ENCODE data around the gene PIK3C2B. TPM values are rescaled to one million over a fixed set of nuclear protein-coding genes. Genes with fewer than 3 reads are reported as not detected.

PIK3C2B gene
- total RNA-seq, 1 experiment from 2014 or later, result 17.4 TPM

DNA sequence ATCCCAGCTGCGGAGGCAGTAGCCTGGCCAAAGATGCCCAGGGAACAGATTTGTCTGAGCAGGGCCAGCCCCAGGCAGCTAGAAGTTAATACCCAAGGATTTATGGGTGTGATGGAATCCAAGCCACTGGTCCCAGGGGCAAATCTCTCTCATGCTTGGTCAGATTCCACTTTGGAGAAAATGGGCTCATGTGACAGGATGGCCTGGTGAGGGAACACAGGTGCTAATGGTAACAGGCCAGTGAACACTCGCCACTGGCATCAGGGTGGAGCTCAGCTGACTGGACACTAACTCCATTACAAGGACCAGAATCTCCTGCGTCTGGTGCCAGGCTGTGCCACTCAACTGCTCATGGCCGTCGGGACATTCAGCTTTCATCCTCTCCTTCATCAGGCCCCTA, 33.6 kb upstream of the PIK3C2B start:
- intact Hi-C loops (cut with micrococcal nuclease), result no loop called here
- Histone ChIP-seq H3K36me3 (ENCODE audit: control insufficient read depth in 1 of 2, insufficient read depth in 2 of 2, low read length in 2 of 2) (peaks cover 38 to 78% of the 10 kb centered on the region in 2 experiments), H3K9me2 (ENCODE audit: insufficient read depth) (no peaks in the 10 kb centered on the region), H3K9ac (ENCODE audit: low read length) (no peak overlapping the region), H3K9me3 (ENCODE audit: control insufficient read depth in 1 of 2, insufficient read depth in 1 of 2, low read depth in 1 of 2, low read length in 2 of 2) (peaks cover 0 to 9% of the 10 kb centered on the region in 2 experiments; a peak in 1 of 4 replicates), H3K79me2 (ENCODE audit: insufficient read depth, low read length) (peaks cover 50% of the 10 kb centered on the region), H3K27ac (ENCODE audit: low read depth, low read length) (no peak overlapping the region), H3K4me1 (ENCODE audit: control insufficient read depth in 1 of 2, insufficient read depth in 2 of 2, low read length in 2 of 2) (peaks cover 2 to 14% of the 10 kb centered on the region in 2 experiments; a peak in 3 of 4 replicates), H3K27me3 (ENCODE audit: insufficient read depth, low read length) (no peaks in the 10 kb centered on the region), H4K20me1 (ENCODE audit: insufficient read depth) (no peaks in the 10 kb centered on the region), H3K4me2 (ENCODE audit: low read length) (no peak overlapping the region), H3K4me3 (replicated peaks in 1 of 2; ENCODE audit: low read depth in 1 of 2, low read length in 2 of 2) (no peak overlapping the region), H2AFZ (ENCODE audit: low read depth, low read length, poor library complexity, severe bottlenecking) (no peak overlapping the region)
- RAD21 ChIA-PET (ENCODE audit: low non-redundant PET in 1 of 2, low total read pairs in 2 of 2, uncharacterized antibody in 2 of 2, unreplicated experiment in 2 of 2), result no interaction called here
- ATAC-seq, result no peak
- TF ChIP-seq SP1 (IDR thresholded peaks at IDR 0.05; ENCODE audit: low read depth), result no peak
- TF ChIP-seq, protein P1, sequence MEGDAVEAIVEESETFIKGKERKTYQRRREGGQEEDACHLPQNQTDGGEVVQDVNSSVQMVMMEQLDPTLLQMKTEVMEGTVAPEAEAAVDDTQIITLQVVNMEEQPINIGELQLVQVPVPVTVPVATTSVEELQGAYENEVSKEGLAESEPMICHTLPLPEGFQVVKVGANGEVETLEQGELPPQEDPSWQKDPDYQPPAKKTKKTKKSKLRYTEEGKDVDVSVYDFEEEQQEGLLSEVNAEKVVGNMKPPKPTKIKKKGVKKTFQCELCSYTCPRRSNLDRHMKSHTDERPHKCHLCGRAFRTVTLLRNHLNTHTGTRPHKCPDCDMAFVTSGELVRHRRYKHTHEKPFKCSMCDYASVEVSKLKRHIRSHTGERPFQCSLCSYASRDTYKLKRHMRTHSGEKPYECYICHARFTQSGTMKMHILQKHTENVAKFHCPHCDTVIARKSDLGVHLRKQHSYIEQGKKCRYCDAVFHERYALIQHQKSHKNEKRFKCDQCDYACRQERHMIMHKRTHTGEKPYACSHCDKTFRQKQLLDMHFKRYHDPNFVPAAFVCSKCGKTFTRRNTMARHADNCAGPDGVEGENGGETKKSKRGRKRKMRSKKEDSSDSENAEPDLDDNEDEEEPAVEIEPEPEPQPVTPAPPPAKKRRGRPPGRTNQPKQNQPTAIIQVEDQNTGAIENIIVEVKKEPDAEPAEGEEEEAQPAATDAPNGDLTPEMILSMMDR (IDR thresholded peaks at IDR 0.05 in 2 of 3, conservative IDR thresholded peaks at IDR 0.05 in 1 of 3; ENCODE audit: borderline replicate concordance in 1 of 3, insufficient read depth in 1 of 3, low read depth in 2 of 3, low read length in 2 of 3), result no peak
- TF ChIP-seq, protein P2, sequence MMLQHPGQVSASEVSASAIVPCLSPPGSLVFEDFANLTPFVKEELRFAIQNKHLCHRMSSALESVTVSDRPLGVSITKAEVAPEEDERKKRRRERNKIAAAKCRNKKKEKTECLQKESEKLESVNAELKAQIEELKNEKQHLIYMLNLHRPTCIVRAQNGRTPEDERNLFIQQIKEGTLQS (IDR thresholded peaks at IDR 0.05), result no peak
- no peak for TF ChIP-seq JUND (IDR thresholded peaks at IDR 0.05)
- DNase-seq (ENCODE audit: low read depth, low spot score), result no peak
- no TSS peak for BruUV-seq (replicated peaks)
- POLR2A ChIA-PET, result no interaction called here
- CTCF ChIA-PET, result interaction anchor here (0.8 to 1.1 kb wide), 2 partner anchors 34 to 235 kb away, joined by 3 to 4 read pairs; no protein-coding TSS in a partner anchor

DNA sequence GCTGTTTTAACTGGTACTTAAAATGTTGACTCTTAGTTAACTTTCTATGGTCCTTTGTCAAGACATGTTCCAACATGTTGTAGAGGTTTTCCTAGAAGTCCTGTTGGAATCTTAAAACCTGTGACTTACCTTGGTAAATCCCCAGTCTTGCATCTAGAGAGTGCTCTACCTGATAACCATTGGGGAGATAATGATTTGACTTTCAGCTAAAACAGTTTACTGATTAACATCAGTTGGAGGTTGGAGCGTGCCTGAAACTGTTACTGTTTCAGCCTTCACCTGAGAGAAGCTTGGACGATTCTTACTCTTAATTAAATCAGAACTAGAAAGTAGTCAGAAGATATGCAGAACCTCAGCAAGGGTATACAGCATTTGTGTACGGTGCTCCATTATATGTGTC, 30.4 kb upstream of the PIK3C2B start:
- Histone ChIP-seq H3K27me3 (ENCODE audit: insufficient read depth, low read length) (no peaks in the 10 kb centered on the region), H3K9me3 (ENCODE audit: control insufficient read depth in 1 of 2, insufficient read depth in 1 of 2, low read depth in 1 of 2, low read length in 2 of 2) (peaks cover 0 to 9% of the 10 kb centered on the region in 2 experiments; a peak in 1 of 4 replicates), H3K36me3 (ENCODE audit: control insufficient read depth in 1 of 2, insufficient read depth in 2 of 2, low read length in 2 of 2) (peaks cover 21 to 60% of the 10 kb centered on the region in 2 experiments), H2AFZ (ENCODE audit: low read depth, low read length, poor library complexity, severe bottlenecking) (no peak overlapping the region), H4K20me1 (ENCODE audit: insufficient read depth) (no peaks in the 10 kb centered on the region), H3K4me1 (ENCODE audit: control insufficient read depth in 1 of 2, insufficient read depth in 2 of 2, low read length in 2 of 2) (peaks cover 2 to 20% of the 10 kb centered on the region in 2 experiments; a peak in 3 of 4 replicates), H3K9ac (ENCODE audit: low read length) (no peak overlapping the region), H3K4me3 (replicated peaks in 1 of 2; ENCODE audit: low read depth in 1 of 2, low read length in 2 of 2) (no peak overlapping the region), H3K4me2 (ENCODE audit: low read length) (no peak overlapping the region), H3K79me2 (ENCODE audit: insufficient read depth, low read length) (peaks cover 71% of the 10 kb centered on the region), H3K27ac (ENCODE audit: low read depth, low read length) (no peak overlapping the region), H3K9me2 (ENCODE audit: insufficient read depth) (no peaks in the 10 kb centered on the region)
- BruUV-seq (replicated peaks), result no TSS peak
- POLR2A ChIA-PET, result interaction anchor here (2.6 kb wide), 1 partner anchor 9 kb away, joined by 13 read pairs; the partner anchor contains the start of gene MDM4
- ATAC-seq (no peak), DNase-seq (ENCODE audit: low read depth, low spot score) (no peak)
- CTCF ChIA-PET, result interaction anchor here (1.2 to 1.5 kb wide), 2 partner anchors 41 to 282 kb away, joined by 3 to 4 read pairs; no protein-coding TSS in a partner anchor
- RAD21 ChIA-PET (ENCODE audit: low non-redundant PET in 1 of 2, low total read pairs in 2 of 2, uncharacterized antibody in 2 of 2, unreplicated experiment in 2 of 2), result no interaction called here
- intact Hi-C loops (cut with micrococcal nuclease), result no loop called here
- TF ChIP-seq SRF (IDR thresholded peaks at IDR 0.05; ENCODE audit: low read depth) (no peak), FOSL1 (IDR thresholded peaks at IDR 0.05; ENCODE audit: low read depth) (no peak), SP1 (IDR thresholded peaks at IDR 0.05; ENCODE audit: low read depth) (no peak), SIN3A (IDR thresholded peaks at IDR 0.05; ENCODE audit: low read depth) (no peak), POLR2A (IDR thresholded peaks at IDR 0.05; ENCODE audit: borderline replicate concordance, extremely low read depth, insufficient read depth, insufficient read length) (no peak), CBX3 (IDR thresholded peaks at IDR 0.05; ENCODE audit: low read depth) (no peak), ZNF274 (IDR thresholded peaks at IDR 0.05; ENCODE audit: low read depth, low read length) (no peak), POLR2AphosphoS5 (IDR thresholded peaks at IDR 0.05; ENCODE audit: low read depth, low read length) (no peak), EGR1 (IDR thresholded peaks at IDR 0.05; ENCODE audit: low read depth) (no peak), ZFX (IDR thresholded peaks at IDR 0.05) (no peak), YY1 (IDR thresholded peaks at IDR 0.05; ENCODE audit: extremely low read depth, insufficient replicate concordance, low read depth, low read length) (no peak), JUND (IDR thresholded peaks at IDR 0.05) (no peak), CEBPB (IDR thresholded peaks at IDR 0.05; ENCODE audit: low read depth) (no peak), EZH2 (IDR thresholded peaks at IDR 0.05) (no peak)
- TF ChIP-seq, protein P1 (IDR thresholded peaks at IDR 0.05 in 2 of 3, conservative IDR thresholded peaks at IDR 0.05 in 1 of 3; ENCODE audit: borderline replicate concordance in 1 of 3, insufficient read depth in 1 of 3, low read depth in 2 of 3, low read length in 2 of 3), result no peak
- TF ChIP-seq, protein P3, sequence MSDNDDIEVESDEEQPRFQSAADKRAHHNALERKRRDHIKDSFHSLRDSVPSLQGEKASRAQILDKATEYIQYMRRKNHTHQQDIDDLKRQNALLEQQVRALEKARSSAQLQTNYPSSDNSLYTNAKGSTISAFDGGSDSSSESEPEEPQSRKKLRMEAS (IDR thresholded peaks at IDR 0.05), result no peak
